ENCODE data around the gene E2F4. TPM values are rescaled to one million over a fixed set of nuclear protein-coding genes. Genes with fewer than 3 reads are reported as not detected.

E2F4 gene
- total RNA-seq, 2 donors from 2014 or later, result 71.8 to 72.8 TPM

- no peaks in the 10 kb centered on the region for H3K27me3 ChIP-seq (ENCODE audit: control insufficient read depth, insufficient read depth, low read length, poor library complexity, severe bottlenecking)
- no peak for TF ChIP-seq CTCF (conservative IDR thresholded peaks at IDR 0.05)
- no peak overlapping the region for H3K4me3 ChIP-seq (ENCODE audit: low read length)
- H3K9me3 ChIP-seq (ENCODE audit: control insufficient read depth, low read length), result no peaks in the 10 kb centered on the region
- Mint-ChIP-seq H3K27ac (no peak overlapping the region), H3K4me3 (no peak overlapping the region), H3K36me3 (ENCODE audit: low read depth) (peaks cover 16% of the 10 kb centered on the region), H3K9me3 (no peaks in the 10 kb centered on the region), H3K27me3 (ENCODE audit: insufficient read depth) (no peaks in the 10 kb centered on the region), H3K4me1 (peaks cover 3% of the 10 kb centered on the region)
- no peak for DNase-seq
- no peak overlapping the region for H3K27ac ChIP-seq (ENCODE audit: low read depth, low read length)
- 97% methylated on average over 20 to 40 of the region's 40 CpGs for WGBS, 2 experiments (ENCODE audit: insufficient coverage in 1 of 2, insufficient read length in 1 of 2)
- peaks cover 3% of the 10 kb centered on the region for H3K4me1 ChIP-seq (ENCODE audit: control insufficient read depth, insufficient read depth, low read length)
- peaks cover 44% of the 10 kb centered on the region for H3K36me3 ChIP-seq (ENCODE audit: control insufficient read depth, insufficient read depth, low read length)
- H3K9ac ChIP-seq (ENCODE audit: extremely low read depth, low read length, poor library complexity, severe bottlenecking), result no peak overlapping the region
Measured at GRCh38 chr16:67201411-67202345, 9.7 kb downstream of the E2F4 start.

GRCh38 chr16:67202426-67202825 lies 10.5 kb downstream of the E2F4 start:
- TF ChIP-seq CTCF (conservative IDR thresholded peaks at IDR 0.05), result no peak
- H3K9me3 Mint-ChIP-seq, result no peaks in the 10 kb centered on the region
- WGBS, 2 experiments (ENCODE audit: insufficient coverage in 1 of 2, insufficient read length in 1 of 2), result 97 to 100% methylated on average over 6 to 12 of the region's 12 CpGs
- Histone ChIP-seq H3K36me3 (ENCODE audit: control insufficient read depth, insufficient read depth, low read length) (peaks cover 36% of the 10 kb centered on the region), H3K27me3 (ENCODE audit: control insufficient read depth, insufficient read depth, low read length, poor library complexity, severe bottlenecking) (no peaks in the 10 kb centered on the region), H3K27ac (ENCODE audit: low read depth, low read length) (no peak overlapping the region), H3K4me1 (ENCODE audit: control insufficient read depth, insufficient read depth, low read length) (peaks cover 5% of the 10 kb centered on the region), H3K9ac (ENCODE audit: extremely low read depth, low read length, poor library complexity, severe bottlenecking) (no peak overlapping the region), H3K4me3 (ENCODE audit: low read length) (no peak overlapping the region), H3K9me3 (ENCODE audit: control insufficient read depth, low read length) (no peaks in the 10 kb centered on the region)
- no peak for DNase-seq
- H3K4me3 Mint-ChIP-seq, result no peak overlapping the region
- peaks cover 12% of the 10 kb centered on the region for H3K36me3 Mint-ChIP-seq (ENCODE audit: low read depth)
- H3K27me3 Mint-ChIP-seq (ENCODE audit: insufficient read depth), result no peaks in the 10 kb centered on the region
- peaks cover 10% of the 10 kb centered on the region for H3K4me1 Mint-ChIP-seq
- H3K27ac Mint-ChIP-seq, result no peak overlapping the region

- 93 to 96% methylated on average over 17 to 23 of the region's 23 CpGs for WGBS, 2 experiments (ENCODE audit: insufficient coverage in 1 of 2, insufficient read length in 1 of 2)
- Mint-ChIP-seq H3K36me3 (ENCODE audit: low read depth) (peaks cover 8% of the 10 kb centered on the region), H3K4me3 (no peak overlapping the region), H3K27ac (no peak overlapping the region), H3K9me3 (no peaks in the 10 kb centered on the region), H3K4me1 (peaks cover 10% of the 10 kb centered on the region), H3K27me3 (ENCODE audit: insufficient read depth) (no peaks in the 10 kb centered on the region)
- H3K36me3 ChIP-seq (ENCODE audit: control insufficient read depth, insufficient read depth, low read length), result peaks cover 30% of the 10 kb centered on the region
- no peak for DNase-seq
- H3K27ac ChIP-seq (ENCODE audit: low read depth, low read length), result no peak overlapping the region
- H3K9me3 ChIP-seq (ENCODE audit: control insufficient read depth, low read length), result no peaks in the 10 kb centered on the region
- H3K27me3 ChIP-seq (ENCODE audit: control insufficient read depth, insufficient read depth, low read length, poor library complexity, severe bottlenecking), result no peaks in the 10 kb centered on the region
- H3K9ac ChIP-seq (ENCODE audit: extremely low read depth, low read length, poor library complexity, severe bottlenecking), result no peak overlapping the region
- H3K4me1 ChIP-seq (ENCODE audit: control insufficient read depth, insufficient read depth, low read length), result peaks cover 5% of the 10 kb centered on the region
- no peak overlapping the region for H3K4me3 ChIP-seq (ENCODE audit: low read length)
- TF ChIP-seq CTCF (conservative IDR thresholded peaks at IDR 0.05), result no peak
Measured at GRCh38 chr16:67202956-67203493, 11.1 kb downstream of the E2F4 start.

Data from endodermal cell (in vitro differentiated cells).